Measurements from ENCODE around the gene MAOB. TPM values are rescaled to one million over a fixed set of nuclear protein-coding genes. Genes with fewer than 3 reads are reported as not detected.
"Not testable (repeated sequence)": the region's sequence is repeated elsewhere in the genome, so short reads cannot be mapped to it uniquely, and the experiment has no call there.

Gene MAOB
- total RNA-seq, 2 donors from 2014 or later, result 24.6 to 40.6 TPM

- Histone ChIP-seq H3K27ac (no peak overlapping the region), H3K9me3 (no peaks in the 10 kb centered on the region), H3K4me1 (ENCODE audit: control insufficient read depth in 1 of 2, low read depth in 2 of 2) (no peaks in the 10 kb centered on the region), H3K4me3 (no peak overlapping the region), H3K27me3 (replicated peaks; ENCODE audit: insufficient read depth) (no peaks in the 10 kb centered on the region), H3K36me3 (peaks cover 12% of the 10 kb centered on the region)
- DNase-seq (ENCODE audit: low spot score), result no peak
- no peak for TF ChIP-seq CTCF (IDR thresholded peaks at IDR 0.05)
- ATAC-seq (ENCODE audit: insufficient number of reproducible peaks, low FRiP score, low read depth), result no peak
Observed at GRCh38 chrX:43728966-43729365, 153.3 kb downstream of the MAOB start.

- Histone ChIP-seq H3K4me3 (no peak overlapping the region), H3K36me3 (peaks cover 12% of the 10 kb centered on the region), H3K27ac (no peak overlapping the region), H3K4me1 (ENCODE audit: control insufficient read depth in 1 of 2, low read depth in 2 of 2) (no peaks in the 10 kb centered on the region), H3K27me3 (replicated peaks; ENCODE audit: insufficient read depth) (no peaks in the 10 kb centered on the region), H3K9me3 (no peaks in the 10 kb centered on the region)
- DNase-seq (ENCODE audit: low spot score) (no peak), ATAC-seq (ENCODE audit: insufficient number of reproducible peaks, low FRiP score, low read depth) (no peak)
- no peak for TF ChIP-seq CTCF (IDR thresholded peaks at IDR 0.05)
Observed at GRCh38 chrX:43728002-43728401, 154.2 kb downstream of the MAOB start.

- not testable (repeated sequence) for DNase-seq (ENCODE audit: low spot score); H3K27ac ChIP-seq; H3K9me3 ChIP-seq; H3K4me3 ChIP-seq; H3K4me1 ChIP-seq (ENCODE audit: control insufficient read depth in 1 of 2, low read depth in 2 of 2); ATAC-seq (ENCODE audit: insufficient number of reproducible peaks, low FRiP score, low read depth); H3K27me3 ChIP-seq (replicated peaks; ENCODE audit: insufficient read depth)
- peaks cover 11% of the 10 kb centered on the region for H3K36me3 ChIP-seq
Observed at GRCh38 chrX:43727254-43727653, 155.0 kb downstream of the MAOB start.

- not testable (repeated sequence) for H3K27me3 ChIP-seq (replicated peaks; ENCODE audit: insufficient read depth); DNase-seq (ENCODE audit: low spot score); H3K4me1 ChIP-seq (ENCODE audit: control insufficient read depth in 1 of 2, low read depth in 2 of 2); H3K9me3 ChIP-seq; H3K4me3 ChIP-seq; H3K27ac ChIP-seq; H3K36me3 ChIP-seq; ATAC-seq (ENCODE audit: insufficient number of reproducible peaks, low FRiP score, low read depth)
Observed at GRCh38 chrX:43725227-43725626, 157.0 kb downstream of the MAOB start.

GRCh38 chrX:43720961-43721360 lies 161.3 kb downstream of the MAOB start:
- H3K36me3 ChIP-seq, result no peaks in the 10 kb centered on the region
- H3K9me3 ChIP-seq, result no peaks in the 10 kb centered on the region
- TF ChIP-seq CTCF (IDR thresholded peaks at IDR 0.05), result no peak
- H3K27me3 ChIP-seq (replicated peaks; ENCODE audit: insufficient read depth), result no peaks in the 10 kb centered on the region
- H3K27ac ChIP-seq, result no peak overlapping the region
- ATAC-seq (ENCODE audit: insufficient number of reproducible peaks, low FRiP score, low read depth) (no peak), DNase-seq (ENCODE audit: low spot score) (no peak)
- no peaks in the 10 kb centered on the region for H3K4me1 ChIP-seq (ENCODE audit: control insufficient read depth in 1 of 2, low read depth in 2 of 2)
- no peak overlapping the region for H3K4me3 ChIP-seq

- no peaks in the 10 kb centered on the region for H3K4me1 ChIP-seq (ENCODE audit: control insufficient read depth in 1 of 2, low read depth in 2 of 2)
- no peak for DNase-seq (ENCODE audit: low spot score)
- no peaks in the 10 kb centered on the region for H3K9me3 ChIP-seq
- H3K27ac ChIP-seq, result no peak overlapping the region
- no peaks in the 10 kb centered on the region for H3K27me3 ChIP-seq (replicated peaks; ENCODE audit: insufficient read depth)
- no peak for ATAC-seq (ENCODE audit: insufficient number of reproducible peaks, low FRiP score, low read depth)
- no peak for TF ChIP-seq CTCF (IDR thresholded peaks at IDR 0.05)
- no peaks in the 10 kb centered on the region for H3K36me3 ChIP-seq
- H3K4me3 ChIP-seq, result no peak overlapping the region
Observed at GRCh38 chrX:43720082-43720481, 162.2 kb downstream of the MAOB start.
